H1 (cell line): ENCODE results near the gene OR1E1.

ENCODE experiments used
- CREB1 ChIP-seq: IDR thresholded peaks from 2 replicates; pipeline ENCODE4 v1.6.1; 2012; ENCODE audit warnings: inconsistent platforms
- CTCF ChIP-seq, 3 experiments: IDR thresholded peaks; 1 replicate in 2 of 3; 2 replicates in 1 of 3; pipeline versions ENCODE4 v1.5.1 to v1.6.1; 2011; ENCODE audit warnings: low read length in 3 of 3, mild to moderate bottlenecking in 3 of 3, inconsistent platforms in 2 of 3, low read depth in 1 of 3, moderate library complexity in 1 of 3; ENCODE audit not compliant: insufficient read depth in 1 of 3; ENCODE audit errors: control extremely low read depth in 1 of 3
- EP300 ChIP-seq, 2 experiments: IDR thresholded peaks; 1 replicate in 1 of 2; 2 replicates in 1 of 2; pipeline ENCODE4 v1.6.1; 2011 to 2012; ENCODE audit warnings: low read depth in 2 of 2, low read length in 2 of 2, mild to moderate bottlenecking in 2 of 2, borderline replicate concordance in 1 of 2, inconsistent platforms in 1 of 2, moderate library complexity in 1 of 2
- EZH2 ChIP-seq: fragments of 200-600 bp; sonication (generic); IDR thresholded peaks from 2 replicates; pipeline ENCODE4 v1.7.1; 2012; ENCODE audit warnings: low read depth, mild to moderate bottlenecking, moderate library complexity, low read length, inconsistent platforms; ENCODE audit not compliant: severe bottlenecking
- FOSL1 ChIP-seq: IDR thresholded peaks from 2 replicates; pipeline ENCODE4 v1.6.1; 2011; ENCODE audit warnings: mild to moderate bottlenecking, low read depth, low read length, moderate library complexity; ENCODE audit not compliant: insufficient read depth
- JUND ChIP-seq: IDR thresholded peaks from 2 replicates; pipeline ENCODE4 v1.6.1; 2011; ENCODE audit warnings: mild to moderate bottlenecking, improper control_type of control experiment, low read length
- KDM1A ChIP-seq: fragments of 200-600, 300-600 bp; sonication (generic); IDR thresholded peaks from 2 replicates; pipeline ENCODE4 v1.7.1; 2016; ENCODE audit warnings: mild to moderate bottlenecking, low read length, borderline replicate concordance
- POLR2A ChIP-seq, 2 experiments: IDR thresholded peaks; 1 replicate in 1 of 2; 2 replicates in 1 of 2; pipeline ENCODE4 v1.6.1; 2011; ENCODE audit warnings: low read depth in 2 of 2, low read length in 2 of 2, mild to moderate bottlenecking in 2 of 2; ENCODE audit errors: control extremely low read depth in 1 of 2
- POLR2AphosphoS5 ChIP-seq: IDR thresholded peaks from 2 replicates; pipeline ENCODE4 v1.6.1; 2011; ENCODE audit warnings: low read depth, low read length
- RBBP5 ChIP-seq: IDR thresholded peaks from 2 replicates; pipeline ENCODE4 v1.7.1; 2012; ENCODE audit warnings: low read depth, mild to moderate bottlenecking, inconsistent platforms, low read length, moderate library complexity, borderline replicate concordance
- RFX5 ChIP-seq: IDR thresholded peaks from 2 replicates; pipeline ENCODE4 v1.6.1; 2011; ENCODE audit warnings: low read depth, low read length, improper control_type of control experiment, borderline replicate concordance
- SIN3A ChIP-seq, 2 experiments: IDR thresholded peaks in 1 of 2; conservative IDR thresholded peaks in 1 of 2; 2 replicates each; pipeline ENCODE4 v1.6.1; 2011 to 2012; ENCODE audit warnings: low read length in 2 of 2, improper control_type of control experiment in 1 of 2, low read depth in 1 of 2, mild to moderate bottlenecking in 1 of 2
- SUZ12 ChIP-seq: fragments of 200-600 bp; sonication (generic); IDR thresholded peaks from 2 replicates; pipeline ENCODE4 v1.6.1; 2012; ENCODE audit warnings: mild to moderate bottlenecking, inconsistent platforms, low read length, moderate library complexity, mixed read lengths
- YY1 ChIP-seq: IDR thresholded peaks from 2 replicates; pipeline ENCODE4 v1.6.1; 2011; ENCODE audit warnings: low read depth, mild to moderate bottlenecking, low read length

DNA sequence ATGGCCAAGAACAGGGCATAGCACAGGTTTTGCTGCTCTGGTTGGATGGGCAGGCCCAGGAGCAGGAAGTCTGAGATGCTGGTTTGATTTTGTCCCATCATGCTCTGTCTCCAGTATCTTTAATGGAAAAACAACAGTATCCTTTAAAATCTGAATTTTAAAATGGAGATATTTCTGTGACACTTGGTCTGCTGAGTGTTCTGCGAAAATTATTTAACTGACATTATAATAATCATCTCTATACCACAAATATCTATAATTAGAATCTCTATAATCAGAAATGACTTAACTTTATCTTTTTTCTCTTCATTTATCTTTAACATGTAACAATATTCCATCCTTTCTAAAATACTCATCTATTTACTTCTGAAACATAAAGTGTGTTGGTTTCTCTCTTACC is at the start of gene OR1E1:
- no peak for TF ChIP-seq JUND
- TF ChIP-seq CTCF (IDR thresholded peaks at IDR 0.05; ENCODE audit: control extremely low read depth in 1 of 3, insufficient read depth in 1 of 3, low read depth in 1 of 3, low read length in 3 of 3), result no peak
- no peak for TF ChIP-seq EP300 (IDR thresholded peaks at IDR 0.05; ENCODE audit: borderline replicate concordance in 1 of 2, low read depth in 2 of 2, low read length in 2 of 2)
- no peak for TF ChIP-seq SIN3A (conservative IDR thresholded peaks at IDR 0.05 in 1 of 2, IDR thresholded peaks at IDR 0.05 in 1 of 2; ENCODE audit: low read depth in 1 of 2, low read length in 2 of 2)
- TF ChIP-seq YY1, result no peak
- no peak for TF ChIP-seq RFX5
- no peak for TF ChIP-seq SUZ12
- TF ChIP-seq FOSL1, result no peak
- TF ChIP-seq EZH2, result no peak
- no peak for TF ChIP-seq KDM1A
- no peak for TF ChIP-seq RBBP5
- no peak for TF ChIP-seq POLR2AphosphoS5
- no peak for TF ChIP-seq CREB1
- no peak for TF ChIP-seq POLR2A (IDR thresholded peaks at IDR 0.05; ENCODE audit: control extremely low read depth in 1 of 2, low read depth in 2 of 2, low read length in 2 of 2)
